Endothelial cell of umbilical vein (primary cell): Measurements from ENCODE around the gene DNAJC25. TPM values are rescaled to one million over a fixed set of nuclear protein-coding genes. Genes with fewer than 3 reads are reported as not detected.

Experiments
- BruUV-seq: library from RNA; stranded (reverse); fragments of 400-500 nt; replicated peaks from 2 replicates; lab custom pipeline; 2021; lab: Mats Ljungman, UMichigan
- CTCF ChIA-PET: fragments of 300-600, 350-600 bp; sonication (Branson Sonifier 250); formaldehyde crosslinking; loops from one replicate; lab custom pipeline; 2021; ENCODE audit warnings: antibody characterized with exemption, inconsistent platforms; lab: Charles Lee
- POLR2A ChIA-PET: fragments of 300-600, 350-600 bp; sonication (Branson Sonifier 250); formaldehyde crosslinking; loops from one replicate; lab custom pipeline; 2021; ENCODE audit warnings: antibody characterized with exemption, inconsistent platforms; lab: Charles Lee
- DNase-seq: peaks from one replicate; pipeline ENCODE4 v3.0.0-alpha.2; 2011; ENCODE audit warnings: low read depth, low spot score
- FAIRE-seq: peaks from 2 replicates; lab custom pipeline; 2011; peaks lifted over from hg19 to GRCh38; lab: Jason Lieb, UNC
- H2AFZ ChIP-seq: 2 replicates; pipeline ENCODE4 v1.6.0; 2012; ENCODE audit warnings: low read depth, low read length, control low read depth, inconsistent platforms
- H3K27ac ChIP-seq: 2 replicates; pipeline ENCODE4 v1.5.1; 2011; ENCODE audit warnings: low read depth, mild to moderate bottlenecking, control low read depth, low read length, moderate library complexity; ENCODE audit not compliant: insufficient read depth
- H3K27me3 ChIP-seq, 2 experiments: 2 replicates each; pipeline versions ENCODE4 v1.6.0 to v1.6.1; 2011; ENCODE audit warnings: low read length in 2 of 2, mixed read lengths in 1 of 2; ENCODE audit not compliant: control insufficient read depth in 2 of 2, insufficient read depth in 2 of 2
- H3K36me3 ChIP-seq, 2 experiments: 2 replicates in 1 of 2; 3 replicates in 1 of 2; pipeline ENCODE4 v1.5.1; 2011; ENCODE audit warnings: low read length in 2 of 2, mild to moderate bottlenecking in 1 of 2, moderate library complexity in 1 of 2; ENCODE audit not compliant: control insufficient read depth in 2 of 2, insufficient read depth in 2 of 2; ENCODE audit errors: extremely low read depth in 1 of 2
- H3K4me1 ChIP-seq: 3 replicates; pipeline ENCODE4 v1.5.1; 2011; ENCODE audit warnings: mild to moderate bottlenecking, low read length; ENCODE audit not compliant: control insufficient read depth, insufficient read depth; ENCODE audit errors: extremely low read depth
- H3K4me2 ChIP-seq: 2 replicates; pipeline ENCODE4 v1.6.1; 2011; ENCODE audit warnings: low read length, control low read depth, mixed read lengths; ENCODE audit not compliant: insufficient read depth
- H3K4me3 ChIP-seq, 3 experiments: fragments of 200-600 bp in 1 of 3; sonication (generic), shearing (Covaris generic) in 1 of 3; replicated peaks in 1 of 3; 2 replicates each; pipeline ENCODE4 v1.5.1; 2011 to 2016; ENCODE audit warnings: control low read depth in 3 of 3, low read length in 3 of 3, mild to moderate bottlenecking in 2 of 3, inconsistent platforms in 1 of 3, low read depth in 1 of 3, moderate library complexity in 1 of 3; ENCODE audit not compliant: insufficient read depth in 1 of 3
- H3K79me2 ChIP-seq: 2 replicates; pipeline ENCODE4 v1.6.0; 2012; ENCODE audit warnings: low read length, inconsistent platforms; ENCODE audit not compliant: control insufficient read depth, insufficient read depth
- H3K9ac ChIP-seq: replicated peaks from 2 replicates; pipeline ENCODE3; 2011; ENCODE audit warnings: low read length, control low read depth; ENCODE audit not compliant: insufficient read depth; ENCODE audit errors: extremely low read depth
- H3K9me1 ChIP-seq: replicated peaks from 3 replicates; pipeline ENCODE4 v1.6.0; 2011; ENCODE audit warnings: mild to moderate bottlenecking, low read length; ENCODE audit not compliant: control insufficient read depth, insufficient read depth; ENCODE audit errors: extremely low read depth
- H3K9me3 ChIP-seq: replicated peaks from 2 replicates; pipeline ENCODE4 v1.5.1; 2012; ENCODE audit warnings: low read length, inconsistent platforms; ENCODE audit not compliant: control insufficient read depth, insufficient read depth
- H4K20me1 ChIP-seq: replicated peaks from 2 replicates; pipeline ENCODE3; 2011; ENCODE audit warnings: mild to moderate bottlenecking, low read length; ENCODE audit not compliant: control insufficient read depth, insufficient read depth; ENCODE audit errors: extremely low read depth
- CTCF ChIP-seq, 2 donors: IDR thresholded peaks; 1 replicate in 1 of 2; 2 replicates in 1 of 2; pipeline ENCODE4 v1.5.1; 2011; ENCODE audit warnings: low read length in 2 of 2, mild to moderate bottlenecking in 2 of 2, moderate library complexity in 2 of 2, control low read depth in 1 of 2, inconsistent platforms in 1 of 2, low read depth in 1 of 2; ENCODE audit not compliant: insufficient read depth in 1 of 2; ENCODE audit errors: extremely low read depth in 1 of 2
- EZH2 ChIP-seq: IDR thresholded peaks from 2 replicates; pipeline ENCODE4 v1.6.1; 2012; ENCODE audit warnings: borderline replicate concordance, low read depth, mild to moderate bottlenecking, moderate library complexity, low read length, inconsistent platforms; ENCODE audit not compliant: severe bottlenecking
- FOS ChIP-seq: IDR thresholded peaks from 2 replicates; pipeline ENCODE4 v1.6.1; 2011; ENCODE audit warnings: mild to moderate bottlenecking, low read length, moderate library complexity, borderline replicate concordance; ENCODE audit not compliant: insufficient read depth
- GATA2 ChIP-seq: IDR thresholded peaks from 2 replicates; pipeline ENCODE4 v1.7.0; 2011; ENCODE audit warnings: low read depth, mild to moderate bottlenecking, moderate library complexity, mixed read lengths, low read length; ENCODE audit not compliant: insufficient read length, insufficient read depth
- JUN ChIP-seq: IDR thresholded peaks from 2 replicates; pipeline ENCODE4 v1.6.1; 2011; ENCODE audit warnings: borderline replicate concordance, low read depth; ENCODE audit not compliant: insufficient read length, insufficient read depth
- MAX ChIP-seq: IDR thresholded peaks from 2 replicates; pipeline ENCODE4 v1.6.1; 2011; ENCODE audit not compliant: insufficient read depth, insufficient read length
- MYC ChIP-seq: IDR thresholded peaks from one replicate; pipeline ENCODE4 v1.6.1; 2011; ENCODE audit warnings: mild to moderate bottlenecking, low read depth, low read length
- POLR2A ChIP-seq: IDR thresholded peaks from 2 replicates; pipeline ENCODE4 v1.6.1; 2012; ENCODE audit warnings: low read depth, mild to moderate bottlenecking, control low read depth, low read length
- POLR2AphosphoS5 ChIP-seq: IDR thresholded peaks from 2 replicates; pipeline ENCODE4 v1.6.1; 2012; ENCODE audit warnings: low read depth, mild to moderate bottlenecking, control low read depth, low read length, moderate library complexity; ENCODE audit not compliant: insufficient read depth
- dilution Hi-C: fragments of 300-500 bp; cut with MboI; formaldehyde crosslinking; loops from one replicate; pipeline ENCODE4 v1.15.0; 2019; ENCODE audit warnings: low sequenced_read_pairs; ENCODE audit not compliant: extremely low pct_ligation_motif_present
- intact Hi-C: fragments of 100-400 bp; cut with micrococcal nuclease; formaldehyde crosslinking; loops from one replicate; pipeline ENCODE4 v1.10.0; 2022
- polyA plus RNA-seq, 4 experiments: library from polyadenylated mRNA; depleted of rRNA in 3 of 4; stranded (reverse) in 3 of 4; unstranded in 1 of 4; fragments of >200 nt; gene quantifications; 2 replicates each; pipeline versions ENCODE4 v1.2.1 to v1.2.3, GENCODE V29; 2011 to 2012; ENCODE audit warnings: missing spikeins in 1 of 4
- total RNA-seq: library from RNA; stranded (reverse); gene quantifications from 2 replicates; pipeline ENCODE4 v1.2.3, GENCODE V29; 2021

The DNAJC25 gene
- total and polyA plus RNA-seq, 2 donors (not counting 3 experiments of a cell fraction or from before 2014, with no cell fraction given) = 1.7 to 5.5 TPM

- H3K36me3 ChIP-seq = peaks cover 0 to 2% of the 10 kb centered on the region in 2 experiments
- H3K27me3 ChIP-seq = no peaks in the 10 kb centered on the region
- POLR2A ChIA-PET = no interaction called here
- dilution Hi-C loops (no loop called here), intact Hi-C loops (no loop called here)
- no peaks in the 10 kb centered on the region for H3K9me3 ChIP-seq
- H4K20me1 ChIP-seq = no peaks in the 10 kb centered on the region
- peak; percentile 87 for FAIRE-seq
- H3K4me2 ChIP-seq = peak overlapping the region; percentile 15
- H3K4me3 ChIP-seq = no peak overlapping the region
- peaks cover 13% of the 10 kb centered on the region for H3K79me2 ChIP-seq
- peaks cover 36% of the 10 kb centered on the region for H3K4me1 ChIP-seq
- CTCF ChIA-PET = interaction anchor here (3.3 kb wide), 1 partner anchor 20 kb away, joined by 30 read pairs; no protein-coding TSS in a partner anchor
- no peak overlapping the region for H2AFZ ChIP-seq
- H3K27ac ChIP-seq = peak overlapping the region; percentile 77
- no peaks in the 10 kb centered on the region for H3K9me1 ChIP-seq
- peak overlapping the region; percentile 39 for H3K9ac ChIP-seq
- peak; percentile 97 for DNase-seq
- BruUV-seq = no TSS peak
- TF ChIP-seq FOS = peak; percentile 84
- TF ChIP-seq POLR2AphosphoS5 = peak; percentile 84
- TF ChIP-seq MAX = no peak
- TF ChIP-seq POLR2A = peak; percentile 66
- TF ChIP-seq CTCF (IDR thresholded peaks at IDR 0.05; ENCODE audit: extremely low read depth in 1 of 2, insufficient read depth in 1 of 2, low read depth in 1 of 2, low read length in 2 of 2) = no peak
- no peak for TF ChIP-seq EZH2
- peak; percentile 91 for TF ChIP-seq JUN
- no peak for TF ChIP-seq MYC
- TF ChIP-seq GATA2 = peak; percentile 93
Measured at GRCh38 chr9:111601237-111602018, 29.7 kb upstream of the DNAJC25 start.
